Activated CD8-positive, alpha-beta memory T cell treated with anti-CD3 and anti-CD28 coated beads, Interleukin-2, amount 50 U/mL, for 1 hour (primary cell): ENCODE results near the gene GUCY1A1.

Experiments
- DNase-seq: peaks from one replicate; pipeline ENCODE4 v3.0.0-alpha.2; 2020; ENCODE audit errors: extremely low read depth

The GUCY1A1 gene

GRCh38 chr4:155692361-155692760, 25.7 kb downstream of the GUCY1A1 start:
- no peak for DNase-seq

- DNase-seq, result no peak
These were observed 26.5 kb downstream of the GUCY1A1 start for GRCh38 chr4:155693015-155693663.

- no peak for DNase-seq
These were observed 27.6 kb downstream of the GUCY1A1 start for GRCh38 chr4:155694100-155694785.

GRCh38 chr4:155696226-155696625, 29.6 kb downstream of the GUCY1A1 start:
- DNase-seq, result no peak

GRCh38 chr4:155696726-155697125, 30.1 kb downstream of the GUCY1A1 start:
- DNase-seq, result no peak

GRCh38 chr4:155701827-155702226, 35.2 kb downstream of the GUCY1A1 start:
- no peak for DNase-seq

GRCh38 chr4:155703486-155704247, 37.0 kb downstream of the GUCY1A1 start:
- no peak for DNase-seq

GRCh38 chr4:155704841-155705404, 38.3 kb downstream of the GUCY1A1 start:
- DNase-seq, result no peak

GRCh38 chr4:155705664-155706063, 39.0 kb downstream of the GUCY1A1 start:
- DNase-seq, result no peak

- DNase-seq, result no peak
These were observed 39.5 kb downstream of the GUCY1A1 start for GRCh38 chr4:155706147-155706546.

- DNase-seq, result no peak
These were observed 40.6 kb downstream of the GUCY1A1 start for GRCh38 chr4:155707251-155707650.

GRCh38 chr4:155708782-155709181, 42.1 kb downstream of the GUCY1A1 start:
- no peak for DNase-seq

- no peak for DNase-seq
These were observed 43.3 kb downstream of the GUCY1A1 start for GRCh38 chr4:155709918-155710317.

GRCh38 chr4:155711556-155711955, 44.9 kb downstream of the GUCY1A1 start:
- DNase-seq, result no peak

GRCh38 chr4:155712846-155713245, 46.2 kb downstream of the GUCY1A1 start:
- DNase-seq, result no peak

GRCh38 chr4:155713911-155714310, 47.3 kb downstream of the GUCY1A1 start:
- DNase-seq, result no peak

GRCh38 chr4:155722336-155722735, 55.7 kb downstream of the GUCY1A1 start:
- no peak for DNase-seq

GRCh38 chr4:155722816-155723499, 56.3 kb downstream of the GUCY1A1 start:
- DNase-seq, result no peak

GRCh38 chr4:155724731-155725130, 58.1 kb downstream of the GUCY1A1 start:
- DNase-seq, result no peak

GRCh38 chr4:155734065-155734464, 67.4 kb downstream of the GUCY1A1 start:
- no peak for DNase-seq

- DNase-seq, result no peak
These were observed 68.3 kb downstream of the GUCY1A1 start for GRCh38 chr4:155734951-155735350.

- no peak for DNase-seq
These were observed 68.8 kb downstream of the GUCY1A1 start for GRCh38 chr4:155735496-155735895.
